NCI-H1436 (cell line): ENCODE measurements around the gene CENPL.

Source experiments
- DNase-seq: peaks from one replicate; lab custom pipeline; 2025; lab: John Stamatoyannopoulos, UW

Gene CENPL

GRCh38 chr1:173758110-173758509, 66.6 kb downstream of the CENPL start:
- DNase-seq: no peak

- DNase-seq: no peak
These were observed 67.0 kb downstream of the CENPL start for GRCh38 chr1:173757666-173758065.

GRCh38 chr1:173753830-173754229, 70.9 kb downstream of the CENPL start:
- DNase-seq: no peak
